Measurements from ENCODE around the gene DHH. TPM values are rescaled to one million over a fixed set of nuclear protein-coding genes. Genes with fewer than 3 reads are reported as not detected.

The DHH gene
- total RNA-seq, 1 experiment from 2014 or later, result 0.39 TPM

DNA sequence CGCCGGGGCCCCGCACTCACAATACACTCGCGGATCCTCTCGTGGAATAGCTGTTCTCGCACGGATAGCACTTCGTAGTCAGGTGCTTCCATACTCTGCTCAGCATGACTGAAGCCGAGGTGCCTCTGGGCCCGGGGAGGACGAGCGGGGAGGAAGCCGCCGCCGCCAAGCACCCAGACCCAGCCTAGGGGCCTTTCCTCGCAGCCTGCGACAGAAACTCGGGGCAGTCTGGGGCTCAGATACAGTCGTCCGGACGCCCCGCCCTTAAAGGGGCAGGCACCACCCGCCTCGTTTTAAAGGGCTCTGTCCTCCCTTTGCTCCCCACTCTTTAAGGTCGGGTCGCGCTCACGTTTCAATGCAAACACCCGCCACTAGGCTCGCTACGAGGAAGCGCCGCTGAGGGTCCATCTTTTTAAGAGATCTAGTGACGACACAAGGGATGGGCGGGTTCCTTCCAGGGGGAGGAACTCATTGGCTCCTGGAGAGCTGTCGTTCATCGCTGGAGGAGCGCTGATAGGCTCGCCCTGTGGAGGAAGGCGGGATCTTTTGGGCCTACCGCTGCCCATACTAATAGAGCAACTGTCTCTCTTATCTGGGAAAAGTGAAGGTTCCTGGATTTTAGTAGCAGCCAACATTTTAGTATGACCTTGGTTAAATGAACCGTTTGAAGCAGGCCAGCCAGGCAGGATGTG is 16.0 kb upstream of the DHH start, which contains the start of gene LMBR1L:
Gene LMBR1L (minus strand): TSS at position 384 of the 692 bp plus-strand sequence. CDS start 292 bp downstream, at position 92.
- peak within 1 kb of the TSS; percentile 95 for H3K4me3 ChIP-seq (ENCODE audit: low read depth, low read length, poor library complexity, severe bottlenecking)
- DNase-seq (ENCODE audit: low spot score), result peak; percentile 99
- POLR2A ChIA-PET (ENCODE audit: low non-redundant PET), result interaction anchor here (0.5 to 0.7 kb wide), 2 partner anchors 19 to 130 kb away, joined by 3 to 4 read pairs; no protein-coding TSS in a partner anchor
- no peaks in the 10 kb centered on the region for H3K27me3 ChIP-seq (replicated peaks; ENCODE audit: insufficient read depth, low read depth, low read length, poor library complexity)
- peak within 1 kb of the TSS; percentile 81 for H3K27ac ChIP-seq (ENCODE audit: low read depth, low read length, poor library complexity, severe bottlenecking)
- TF ChIP-seq, protein P1, sequence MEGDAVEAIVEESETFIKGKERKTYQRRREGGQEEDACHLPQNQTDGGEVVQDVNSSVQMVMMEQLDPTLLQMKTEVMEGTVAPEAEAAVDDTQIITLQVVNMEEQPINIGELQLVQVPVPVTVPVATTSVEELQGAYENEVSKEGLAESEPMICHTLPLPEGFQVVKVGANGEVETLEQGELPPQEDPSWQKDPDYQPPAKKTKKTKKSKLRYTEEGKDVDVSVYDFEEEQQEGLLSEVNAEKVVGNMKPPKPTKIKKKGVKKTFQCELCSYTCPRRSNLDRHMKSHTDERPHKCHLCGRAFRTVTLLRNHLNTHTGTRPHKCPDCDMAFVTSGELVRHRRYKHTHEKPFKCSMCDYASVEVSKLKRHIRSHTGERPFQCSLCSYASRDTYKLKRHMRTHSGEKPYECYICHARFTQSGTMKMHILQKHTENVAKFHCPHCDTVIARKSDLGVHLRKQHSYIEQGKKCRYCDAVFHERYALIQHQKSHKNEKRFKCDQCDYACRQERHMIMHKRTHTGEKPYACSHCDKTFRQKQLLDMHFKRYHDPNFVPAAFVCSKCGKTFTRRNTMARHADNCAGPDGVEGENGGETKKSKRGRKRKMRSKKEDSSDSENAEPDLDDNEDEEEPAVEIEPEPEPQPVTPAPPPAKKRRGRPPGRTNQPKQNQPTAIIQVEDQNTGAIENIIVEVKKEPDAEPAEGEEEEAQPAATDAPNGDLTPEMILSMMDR (conservative IDR thresholded peaks at IDR 0.05; ENCODE audit: low read depth, low read length), result peak; percentile 49; the same call in 1 of the 2 replicates
- no peak for TF ChIP-seq EZH2 (IDR thresholded peaks at IDR 0.05; ENCODE audit: borderline replicate concordance, low read depth, low read length, poor library complexity, severe bottlenecking)
- CTCF ChIA-PET, result interaction anchor here (1.3 to 3.2 kb wide), 2 partner anchors 12 to 22 kb away, joined by 10 to 19 read pairs; no protein-coding TSS in a partner anchor
- no TSS peak for BruUV-seq (replicated peaks)
- H3K4me1 ChIP-seq (ENCODE audit: insufficient read depth, low read length, poor library complexity, severe bottlenecking), result peaks cover 8% of the 10 kb centered on the region
- H3K36me3 ChIP-seq (ENCODE audit: insufficient read depth, low read length, poor library complexity, severe bottlenecking), result no peaks in the 10 kb centered on the region
- no peaks in the 10 kb centered on the region for H3K9me3 ChIP-seq (ENCODE audit: low read depth, low read length, poor library complexity, severe bottlenecking)
- intact Hi-C loops (cut with micrococcal nuclease; ENCODE audit: unreplicated experiment), result loop anchor here (5.0 kb wide), 1 partner anchor 98 kb away; no protein-coding TSS in a partner anchor

DNA sequence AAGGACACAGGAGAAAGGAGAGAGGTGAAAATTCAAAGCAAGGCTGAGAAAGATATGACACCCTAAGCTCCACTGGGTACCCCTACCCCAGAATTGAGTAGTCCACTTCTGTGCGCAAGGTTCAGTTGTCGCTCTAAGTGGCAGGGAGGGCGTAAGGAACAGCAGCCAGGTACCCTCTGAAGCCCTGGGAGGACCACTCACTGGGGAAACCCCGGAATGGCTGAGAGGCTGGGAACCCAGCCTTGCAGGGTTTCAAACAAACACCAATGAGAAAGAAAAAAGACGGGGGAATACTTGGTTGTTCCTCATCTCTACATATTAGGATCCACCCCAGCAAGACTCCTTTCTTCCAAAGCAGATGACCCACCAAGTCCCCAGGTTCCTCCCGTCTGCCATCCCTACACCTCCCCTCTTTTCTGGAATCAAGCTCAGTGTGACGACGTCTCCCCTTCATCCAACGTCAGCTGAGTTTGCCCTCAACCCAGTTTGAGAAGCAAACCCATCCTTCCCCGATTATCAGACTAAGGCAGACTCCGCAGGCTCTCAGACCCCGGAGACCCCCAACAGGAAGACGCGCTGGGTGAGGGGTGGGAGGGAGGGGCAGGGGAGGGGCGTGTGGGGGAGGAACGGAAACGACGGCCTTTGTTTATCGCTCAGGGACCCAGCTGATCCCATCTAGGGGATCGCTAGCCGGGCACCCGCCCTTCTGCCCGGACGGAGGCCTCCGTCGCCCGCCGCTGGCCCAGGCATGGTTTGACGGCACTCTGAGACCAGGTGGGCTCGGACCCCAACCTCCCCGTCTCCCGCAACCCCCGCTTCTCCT is 15.3 kb upstream of the DHH start:
- ChIA-PET POLR2A (ENCODE audit: low non-redundant PET) (interaction anchor here (0.5 to 0.7 kb wide), 3 partner anchors 20 to 651 kb away, joined by 3 to 8 read pairs (median 4); no protein-coding TSS in a partner anchor), CTCF (interaction anchor here (1.0 to 3.2 kb wide), 2 partner anchors 11 kb away, joined by 3 to 19 read pairs; no protein-coding TSS in a partner anchor)
- Histone ChIP-seq H3K36me3 (ENCODE audit: insufficient read depth, low read length, poor library complexity, severe bottlenecking) (no peaks in the 10 kb centered on the region), H3K27me3 (replicated peaks; ENCODE audit: insufficient read depth, low read depth, low read length, poor library complexity) (no peaks in the 10 kb centered on the region), H3K4me3 (ENCODE audit: low read depth, low read length, poor library complexity, severe bottlenecking) (peak overlapping the region; percentile 95), H3K9me3 (ENCODE audit: low read depth, low read length, poor library complexity, severe bottlenecking) (no peaks in the 10 kb centered on the region), H3K27ac (ENCODE audit: low read depth, low read length, poor library complexity, severe bottlenecking) (peak overlapping the region; percentile 81), H3K4me1 (ENCODE audit: insufficient read depth, low read length, poor library complexity, severe bottlenecking) (peaks cover 8% of the 10 kb centered on the region)
- intact Hi-C loops (cut with micrococcal nuclease; ENCODE audit: unreplicated experiment), result loop anchor here (5.0 kb wide), 1 partner anchor 98 kb away; no protein-coding TSS in a partner anchor
- TF ChIP-seq, protein P1 (conservative IDR thresholded peaks at IDR 0.05; ENCODE audit: low read depth, low read length), result no peak
- no peak for TF ChIP-seq EZH2 (IDR thresholded peaks at IDR 0.05; ENCODE audit: borderline replicate concordance, low read depth, low read length, poor library complexity, severe bottlenecking)
- BruUV-seq (replicated peaks), result TSS peak; percentile 42
- DNase-seq (ENCODE audit: low spot score), result no peak

DNA sequence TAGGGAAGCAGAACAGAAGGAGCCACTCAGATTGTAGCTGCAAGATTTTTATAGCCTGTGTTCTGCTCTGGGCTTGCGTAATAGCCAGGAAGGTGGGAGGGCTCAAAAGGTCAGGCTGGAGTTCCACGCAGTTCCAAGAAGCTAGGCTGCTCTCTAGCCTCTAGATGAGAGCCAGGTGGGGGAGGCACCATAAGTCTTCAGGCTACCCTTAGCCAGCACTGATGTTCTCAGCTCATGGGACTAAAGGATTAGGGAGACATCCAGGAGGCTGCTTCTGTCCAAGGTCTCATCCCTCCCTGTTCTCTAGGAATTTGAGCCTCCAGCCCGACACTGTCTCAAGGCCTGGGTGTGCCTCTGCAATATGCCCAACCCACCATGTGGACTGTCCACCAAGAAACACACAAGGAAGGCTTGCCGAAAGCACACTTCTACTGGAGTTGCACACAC is 14.4 kb upstream of the DHH start:
- intact Hi-C loops (cut with micrococcal nuclease; ENCODE audit: unreplicated experiment), result no loop called here
- DNase-seq (ENCODE audit: low spot score), result no peak
- peaks cover 8% of the 10 kb centered on the region for H3K4me1 ChIP-seq (ENCODE audit: insufficient read depth, low read length, poor library complexity, severe bottlenecking)

More for the DNA sequence above, 14.4 kb upstream of the DHH start:
- Histone ChIP-seq H3K4me3 (ENCODE audit: low read depth, low read length, poor library complexity, severe bottlenecking) (peak overlapping the region; percentile 95), H3K36me3 (ENCODE audit: insufficient read depth, low read length, poor library complexity, severe bottlenecking) (peaks cover 7% of the 10 kb centered on the region), H3K27ac (ENCODE audit: low read depth, low read length, poor library complexity, severe bottlenecking) (peak overlapping the region; percentile 27), H3K9me3 (ENCODE audit: low read depth, low read length, poor library complexity, severe bottlenecking) (no peaks in the 10 kb centered on the region), H3K27me3 (replicated peaks; ENCODE audit: insufficient read depth, low read depth, low read length, poor library complexity) (no peaks in the 10 kb centered on the region)
- no TSS peak for BruUV-seq (replicated peaks)
- CTCF ChIA-PET, result interaction anchor here (1.0 to 3.2 kb wide), 2 partner anchors 11 to 12 kb away, joined by 3 to 19 read pairs; no protein-coding TSS in a partner anchor
- TF ChIP-seq, protein P1 (conservative IDR thresholded peaks at IDR 0.05; ENCODE audit: low read depth, low read length), result no peak
- TF ChIP-seq EZH2 (IDR thresholded peaks at IDR 0.05; ENCODE audit: borderline replicate concordance, low read depth, low read length, poor library complexity, severe bottlenecking), result no peak
- POLR2A ChIA-PET (ENCODE audit: low non-redundant PET), result interaction anchor here (0.5 kb wide), 1 partner anchor 652 kb away, joined by 8 read pairs; no protein-coding TSS in a partner anchor

Measured in A673 (cell line).